Vagina (tissue), 2 donors: ENCODE measurements around the gene UBA6.

Experiments
- POLR2A ChIP-seq, 2 donors: fragments of 450-650 bp; IDR thresholded peaks; one replicate each; pipeline ENCODE4 v1.6.1; 2017; ENCODE audit warnings: antibody characterized with exemption in 2 of 2, mild to moderate bottlenecking in 2 of 2, moderate library complexity in 2 of 2
- POLR2AphosphoS5 ChIP-seq, 2 donors: sonication (generic); formaldehyde crosslinking; IDR thresholded peaks; one replicate each; pipeline ENCODE4 v1.9.0; 2017; ENCODE audit warnings: antibody characterized with exemption in 2 of 2, mild to moderate bottlenecking in 2 of 2, low read depth in 1 of 2; ENCODE audit not compliant: insufficient read depth in 1 of 2
- TF ChIP-seq, protein P1 (sequence below), 3 experiments: fragments of 450-650 bp in 2 of 3; fragments of 200-600 bp in 1 of 3; sonication (generic) in 1 of 3; IDR thresholded peaks; one replicate each; pipeline ENCODE4 v1.5.1; 2017 to 2019; ENCODE audit warnings: antibody characterized with exemption in 3 of 3, mild to moderate bottlenecking in 2 of 3, moderate library complexity in 2 of 3

DNA sequence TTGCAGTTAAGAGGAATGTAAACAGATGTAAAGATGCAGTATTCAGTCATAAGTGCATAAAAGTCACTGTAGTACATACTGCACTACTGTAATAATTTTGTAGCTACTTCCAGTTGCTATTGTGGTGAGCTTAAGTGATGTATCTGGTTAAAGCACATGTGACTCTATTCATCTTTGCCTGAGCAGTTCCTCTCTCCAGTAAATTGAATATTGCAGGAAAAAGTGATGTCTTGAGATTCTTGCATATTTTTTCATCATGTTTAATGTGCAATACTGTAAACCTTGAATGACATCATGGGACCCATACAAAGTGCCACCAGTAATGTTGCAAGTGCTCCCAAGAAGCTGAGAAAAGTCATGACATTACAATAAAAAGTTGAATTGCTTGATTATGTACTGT is 9.6 kb downstream of the UBA6 start:
- TF ChIP-seq, protein P1, sequence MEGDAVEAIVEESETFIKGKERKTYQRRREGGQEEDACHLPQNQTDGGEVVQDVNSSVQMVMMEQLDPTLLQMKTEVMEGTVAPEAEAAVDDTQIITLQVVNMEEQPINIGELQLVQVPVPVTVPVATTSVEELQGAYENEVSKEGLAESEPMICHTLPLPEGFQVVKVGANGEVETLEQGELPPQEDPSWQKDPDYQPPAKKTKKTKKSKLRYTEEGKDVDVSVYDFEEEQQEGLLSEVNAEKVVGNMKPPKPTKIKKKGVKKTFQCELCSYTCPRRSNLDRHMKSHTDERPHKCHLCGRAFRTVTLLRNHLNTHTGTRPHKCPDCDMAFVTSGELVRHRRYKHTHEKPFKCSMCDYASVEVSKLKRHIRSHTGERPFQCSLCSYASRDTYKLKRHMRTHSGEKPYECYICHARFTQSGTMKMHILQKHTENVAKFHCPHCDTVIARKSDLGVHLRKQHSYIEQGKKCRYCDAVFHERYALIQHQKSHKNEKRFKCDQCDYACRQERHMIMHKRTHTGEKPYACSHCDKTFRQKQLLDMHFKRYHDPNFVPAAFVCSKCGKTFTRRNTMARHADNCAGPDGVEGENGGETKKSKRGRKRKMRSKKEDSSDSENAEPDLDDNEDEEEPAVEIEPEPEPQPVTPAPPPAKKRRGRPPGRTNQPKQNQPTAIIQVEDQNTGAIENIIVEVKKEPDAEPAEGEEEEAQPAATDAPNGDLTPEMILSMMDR (IDR thresholded peaks at IDR 0.05), result no peak
- TF ChIP-seq POLR2A (IDR thresholded peaks at IDR 0.05) (no peak), POLR2AphosphoS5 (IDR thresholded peaks at IDR 0.05; ENCODE audit: insufficient read depth in 1 of 2, low read depth in 1 of 2) (no peak)
